Calu3 (cell line): Measurements from ENCODE around the gene CLCN4. TPM values are rescaled to one million over a fixed set of nuclear protein-coding genes. Genes with fewer than 3 reads are reported as not detected.

Experiments used
- BruUV-seq: library from RNA; stranded (reverse); fragments of 400-500 nt; replicated peaks from 2 replicates; lab custom pipeline; 2021; lab: Mats Ljungman, UMichigan
- CTCF ChIA-PET: fragments of 300-600 bp; sonication (Branson Sonifier 250); formaldehyde crosslinking; loops from one replicate; lab custom pipeline; 2022; ENCODE audit warnings: antibody characterized with exemption; lab: Charles Lee
- DNase-seq: peaks from one replicate; pipeline ENCODE4 v3.0.0; 2022
- H3K27ac Mint-ChIP-seq: one replicate; pipeline ENCODE4 v1.8.0; 2022; ENCODE audit warnings: mixed read lengths; ENCODE audit not compliant: unreplicated experiment
- H3K27me3 Mint-ChIP-seq: one replicate; pipeline ENCODE4 v1.8.0; 2022; ENCODE audit warnings: mixed read lengths; ENCODE audit not compliant: unreplicated experiment
- H3K36me3 Mint-ChIP-seq: one replicate; pipeline ENCODE4 v1.8.0; 2022; ENCODE audit warnings: mild to moderate bottlenecking, moderate library complexity, mixed read lengths; ENCODE audit not compliant: insufficient read depth, unreplicated experiment
- H3K4me1 Mint-ChIP-seq: one replicate; pipeline ENCODE4 v1.8.0; 2022; ENCODE audit warnings: mild to moderate bottlenecking, low read depth, mixed read lengths; ENCODE audit not compliant: unreplicated experiment
- H3K4me3 Mint-ChIP-seq: one replicate; pipeline ENCODE4 v1.8.0; 2022; ENCODE audit warnings: mild to moderate bottlenecking, low read depth, moderate library complexity, mixed read lengths; ENCODE audit not compliant: unreplicated experiment
- H3K9me3 Mint-ChIP-seq: one replicate; pipeline ENCODE4 v1.8.0; 2022; ENCODE audit warnings: low read depth, mixed read lengths; ENCODE audit not compliant: unreplicated experiment
- intact Hi-C: fragments of 100-400 bp; cut with micrococcal nuclease; formaldehyde crosslinking; loops from one replicate; pipeline ENCODE4 v1.10.0; 2022; ENCODE audit not compliant: unreplicated experiment
- total RNA-seq: library from RNA; stranded (reverse); gene quantifications from 2 replicates; pipeline ENCODE4 v1.2.3, GENCODE V29; 2022
- TF ChIP-seq, protein P1 (sequence below): fragments of 200-600 bp; IDR thresholded peaks from one replicate; pipeline ENCODE4 v1.8.0; 2022; ENCODE audit warnings: antibody characterized with exemption; ENCODE audit not compliant: unreplicated experiment

The CLCN4 gene
- total RNA-seq, 1 experiment from 2014 or later: 13.3 TPM

DNA sequence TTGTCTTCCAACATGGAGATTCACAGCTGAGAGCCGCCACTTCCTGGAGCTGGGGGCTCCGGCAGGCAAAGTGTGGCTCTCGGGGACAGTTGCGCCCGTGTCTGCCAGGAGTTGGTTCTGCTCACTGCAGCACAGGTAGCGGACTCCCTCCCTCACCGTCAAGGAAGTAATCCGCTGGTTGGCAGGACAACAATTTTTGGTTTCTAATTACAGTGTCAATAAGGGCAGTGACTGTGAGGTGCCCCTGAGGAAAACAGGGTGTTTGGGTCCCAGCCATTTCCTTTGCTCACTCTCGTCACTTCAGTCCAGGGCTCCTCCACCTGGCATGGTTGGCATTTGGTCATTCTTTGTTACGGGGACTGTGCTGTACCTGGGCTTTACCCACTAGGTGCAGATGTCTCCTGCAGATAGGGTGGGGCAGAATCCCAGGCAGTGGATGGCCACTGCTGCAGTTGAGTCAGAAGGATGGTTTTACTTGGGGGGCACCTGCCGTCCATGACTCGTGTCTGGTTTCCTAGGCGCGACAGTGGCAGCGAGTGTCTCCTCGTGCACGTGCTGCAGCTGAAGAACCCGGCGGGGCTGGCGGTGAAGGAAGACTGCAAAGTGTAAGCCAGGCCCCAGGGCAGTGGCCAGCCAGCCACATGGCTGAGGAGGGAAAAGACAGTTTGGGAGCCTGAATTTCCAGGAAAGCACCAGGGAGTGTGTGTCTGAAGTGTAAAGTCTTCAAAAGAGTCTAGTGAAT is 32.1 kb upstream of the CLCN4 start:
- TF ChIP-seq, protein P1, sequence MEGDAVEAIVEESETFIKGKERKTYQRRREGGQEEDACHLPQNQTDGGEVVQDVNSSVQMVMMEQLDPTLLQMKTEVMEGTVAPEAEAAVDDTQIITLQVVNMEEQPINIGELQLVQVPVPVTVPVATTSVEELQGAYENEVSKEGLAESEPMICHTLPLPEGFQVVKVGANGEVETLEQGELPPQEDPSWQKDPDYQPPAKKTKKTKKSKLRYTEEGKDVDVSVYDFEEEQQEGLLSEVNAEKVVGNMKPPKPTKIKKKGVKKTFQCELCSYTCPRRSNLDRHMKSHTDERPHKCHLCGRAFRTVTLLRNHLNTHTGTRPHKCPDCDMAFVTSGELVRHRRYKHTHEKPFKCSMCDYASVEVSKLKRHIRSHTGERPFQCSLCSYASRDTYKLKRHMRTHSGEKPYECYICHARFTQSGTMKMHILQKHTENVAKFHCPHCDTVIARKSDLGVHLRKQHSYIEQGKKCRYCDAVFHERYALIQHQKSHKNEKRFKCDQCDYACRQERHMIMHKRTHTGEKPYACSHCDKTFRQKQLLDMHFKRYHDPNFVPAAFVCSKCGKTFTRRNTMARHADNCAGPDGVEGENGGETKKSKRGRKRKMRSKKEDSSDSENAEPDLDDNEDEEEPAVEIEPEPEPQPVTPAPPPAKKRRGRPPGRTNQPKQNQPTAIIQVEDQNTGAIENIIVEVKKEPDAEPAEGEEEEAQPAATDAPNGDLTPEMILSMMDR: no peak
- Mint-ChIP-seq H3K27me3 (no peaks in the 10 kb centered on the region), H3K36me3 (peaks cover 12% of the 10 kb centered on the region), H3K4me1 (no peaks in the 10 kb centered on the region), H3K4me3 (no peak overlapping the region), H3K9me3 (no peaks in the 10 kb centered on the region), H3K27ac (no peak overlapping the region)
- CTCF ChIA-PET: no interaction called here
- intact Hi-C loops: no loop called here
- DNase-seq: no peak
- no TSS peak for BruUV-seq

DNA sequence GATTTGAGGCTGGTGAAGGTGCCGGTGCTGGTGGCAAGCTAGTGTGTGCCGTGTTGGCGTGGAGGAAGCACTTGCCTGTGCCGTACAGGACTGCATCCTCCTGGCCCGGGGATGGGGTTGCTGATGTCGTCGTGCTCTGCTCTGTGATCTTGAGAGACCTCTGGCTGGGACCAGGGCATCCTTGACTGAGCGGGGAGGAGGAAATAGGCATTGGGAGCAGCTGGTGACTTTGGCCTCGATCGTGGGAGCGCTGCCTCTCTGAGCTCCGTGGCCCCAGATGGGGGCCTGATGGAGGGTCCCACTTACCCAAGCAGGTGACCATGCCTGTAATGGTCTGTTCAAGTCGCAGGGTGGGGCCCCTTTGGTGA is 31.5 kb upstream of the CLCN4 start:
- no TSS peak for BruUV-seq
- no peaks in the 10 kb centered on the region for H3K27me3 Mint-ChIP-seq
- no peak overlapping the region for H3K4me3 Mint-ChIP-seq
- intact Hi-C loops: no loop called here
- H3K27ac Mint-ChIP-seq: no peak overlapping the region
- CTCF ChIA-PET: no interaction called here
- H3K4me1 Mint-ChIP-seq: no peaks in the 10 kb centered on the region
- no peaks in the 10 kb centered on the region for H3K9me3 Mint-ChIP-seq
- peaks cover 12% of the 10 kb centered on the region for H3K36me3 Mint-ChIP-seq
- DNase-seq: no peak
- TF ChIP-seq, protein P1: no peak

DNA sequence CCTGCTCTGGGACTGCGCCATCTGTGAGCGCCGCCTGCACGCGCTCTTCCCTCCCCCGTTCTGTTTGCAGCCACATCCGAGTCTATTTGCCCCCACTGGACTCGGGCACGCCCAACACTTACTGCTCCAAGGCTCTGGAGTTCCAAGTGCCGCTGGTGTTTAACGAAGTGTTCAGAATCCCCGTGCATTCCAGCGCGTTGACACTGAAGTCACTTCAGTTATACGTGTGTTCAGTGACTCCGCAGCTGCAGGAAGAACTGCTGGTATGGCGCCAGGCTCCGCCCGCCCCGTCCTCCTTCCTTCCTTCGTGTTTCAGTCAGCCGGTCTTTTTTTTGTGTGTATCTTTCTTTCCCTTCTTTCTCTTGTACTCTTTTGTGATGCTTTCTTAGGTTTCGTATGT is 30.7 kb upstream of the CLCN4 start:
- Mint-ChIP-seq H3K27ac (no peak overlapping the region), H3K36me3 (peaks cover 12% of the 10 kb centered on the region), H3K4me3 (no peak overlapping the region), H3K9me3 (no peaks in the 10 kb centered on the region), H3K27me3 (no peaks in the 10 kb centered on the region), H3K4me1 (no peaks in the 10 kb centered on the region)
- TF ChIP-seq, protein P1: no peak
- intact Hi-C loops: no loop called here
- CTCF ChIA-PET: no interaction called here
- DNase-seq: no peak
- BruUV-seq: no TSS peak

DNA sequence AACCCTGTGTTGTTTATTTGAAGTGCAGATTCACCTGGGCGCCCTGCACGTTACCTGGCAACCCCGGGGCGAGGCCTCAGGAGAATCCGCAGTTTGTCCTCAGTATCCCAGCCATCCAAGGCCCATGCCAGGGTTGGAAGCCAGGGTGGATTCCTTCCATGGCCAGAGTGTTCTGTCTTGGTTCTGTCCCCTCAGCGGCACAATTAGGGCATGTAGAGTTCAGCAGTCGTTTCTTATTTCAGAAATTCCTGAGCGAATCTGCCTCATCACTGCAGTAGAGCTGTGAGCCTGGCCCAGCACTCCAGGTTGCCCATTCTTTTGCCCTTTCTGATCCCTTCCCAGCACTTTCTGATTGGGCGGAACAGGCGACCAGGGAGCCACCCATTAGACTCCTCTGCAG is 29.9 kb upstream of the CLCN4 start:
- no peak overlapping the region for H3K4me3 Mint-ChIP-seq
- no peaks in the 10 kb centered on the region for H3K4me1 Mint-ChIP-seq
- CTCF ChIA-PET: no interaction called here
- peaks cover 14% of the 10 kb centered on the region for H3K36me3 Mint-ChIP-seq
- no TSS peak for BruUV-seq
- TF ChIP-seq, protein P1: no peak
- no peaks in the 10 kb centered on the region for H3K9me3 Mint-ChIP-seq
- H3K27ac Mint-ChIP-seq: no peak overlapping the region
- intact Hi-C loops: no loop called here
- no peaks in the 10 kb centered on the region for H3K27me3 Mint-ChIP-seq
- no peak for DNase-seq
